Pancreas (tissue), 10 donors: ENCODE results near the gene RBMS1. TPM values are rescaled to one million over a fixed set of nuclear protein-coding genes. Genes with fewer than 3 reads are reported as not detected.

Source experiments
- ATAC-seq, 4 donors: fragments of 200-7000 bp; cut with Tn5 transposase; one replicate each; pipeline versions ENCODE4 v1.8.0 to v1.9.1; 2020; ENCODE audit warnings: mild to moderate bottlenecking in 4 of 4, moderate library complexity in 4 of 4
- DNase-seq, 6 donors: peaks; one replicate each; pipeline ENCODE4 v3.0.0-alpha.2; 2020
- FAIRE-seq: peaks from 2 replicates; lab custom pipeline; 2012; peaks lifted over from hg19 to GRCh38; lab: Jason Lieb, UNC
- H3K27ac ChIP-seq, 4 donors: fragments of 200-600 bp; sonication (generic); 1 replicate in 3 of 4; 2 replicates in 1 of 4; pipeline versions ENCODE4 v1.5.0 to v1.8.0; 2020
- H3K27me3 ChIP-seq, 4 donors: fragments of 200-600 bp; one replicate each; pipeline ENCODE4 v1.8.0; 2021
- H3K36me3 ChIP-seq, 3 donors: fragments of 200-600 bp; sonication (generic) in 1 of 3; one replicate each; pipeline versions ENCODE4 v1.5.0 to v1.8.0; 2020 to 2021
- H3K4me1 ChIP-seq, 3 donors: fragments of 200-600 bp; one replicate each; pipeline ENCODE4 v1.8.0; 2021
- H3K4me3 ChIP-seq, 4 donors: fragments of 200-600 bp; sonication (generic) in 2 of 4; one replicate each; pipeline versions ENCODE4 v1.5.0 to v1.8.0; 2020 to 2021
- H3K9me3 ChIP-seq, 4 donors: fragments of 200-600 bp; one replicate each; pipeline ENCODE4 v1.8.0; 2021
- WGBS, 2 donors: extraction: QIAGEN DNeasy Blood & Tissue Kit; methylation state at CpG; one replicate each; pipeline ENCODE4 v1.1.7; 2013; 5-methylcytosine and 5-hydroxymethylcytosine counted together
- intact Hi-C, 3 donors: fragments of 100-400 bp; cut with DNase I; formaldehyde crosslinking; loops; one replicate each; pipeline versions ENCODE4 v1.11.1 to v1.14.2; 2022
- polyA plus RNA-seq, 2 donors: library from polyadenylated mRNA; stranded (reverse); fragments of 200-250 nt; gene quantifications; one replicate each; pipeline ENCODE4 v1.2.3, GENCODE V29; 2013
- total RNA-seq, 6 donors: library from RNA; stranded (reverse); fragmentation: NEBNext Ultra II Directional in 4 of 6; extraction: Animal tissue kit (Norgen Biotek cat#: 25700) in 4 of 6; gene quantifications; one replicate each; pipeline versions ENCODE4 v1.2.1 to v1.2.4, GENCODE V29; 2021 to 2023
- TF ChIP-seq, protein P1 (sequence below), 4 donors: fragments of 200-600 bp; sonication (generic) in 3 of 4; IDR thresholded peaks; one replicate each; pipeline versions ENCODE4 v1.5.0 to v1.8.0; 2021; ENCODE audit warnings: antibody characterized with exemption in 4 of 4
- donor health status: healthy with polysubstance abuse.
- donor health status: DM: no; HTN: no; CAD: no; lungs with moderate emphysema.
- donor health status: DM: no; HTN: no; CAD: no.
- donor health status: control.
- donor health status: control.
- donor health status: Bipolar disorder and iron deficiency.
- donor health status: DM: yes; HTN: yes; CAD: no.
- donor health status: DM: no; HTN: no; CAD: no.
- donor health status: DM: no; HTN: no; CAD: no.
- donor health status: DM: yes; HTN: yes; CAD: no.

Gene RBMS1
- total and polyA plus RNA-seq, 8 donors, result 6.3 to 26.1 (median 8.7) TPM

GRCh38 chr2:160392201-160392600, 101.4 kb downstream of the RBMS1 start:
- WGBS, 2 donors, result 91 to 98% methylated on average over 3 of the region's 3 CpGs

GRCh38 chr2:160390544-160391455, 102.8 kb downstream of the RBMS1 start:
- TF ChIP-seq, protein P1, sequence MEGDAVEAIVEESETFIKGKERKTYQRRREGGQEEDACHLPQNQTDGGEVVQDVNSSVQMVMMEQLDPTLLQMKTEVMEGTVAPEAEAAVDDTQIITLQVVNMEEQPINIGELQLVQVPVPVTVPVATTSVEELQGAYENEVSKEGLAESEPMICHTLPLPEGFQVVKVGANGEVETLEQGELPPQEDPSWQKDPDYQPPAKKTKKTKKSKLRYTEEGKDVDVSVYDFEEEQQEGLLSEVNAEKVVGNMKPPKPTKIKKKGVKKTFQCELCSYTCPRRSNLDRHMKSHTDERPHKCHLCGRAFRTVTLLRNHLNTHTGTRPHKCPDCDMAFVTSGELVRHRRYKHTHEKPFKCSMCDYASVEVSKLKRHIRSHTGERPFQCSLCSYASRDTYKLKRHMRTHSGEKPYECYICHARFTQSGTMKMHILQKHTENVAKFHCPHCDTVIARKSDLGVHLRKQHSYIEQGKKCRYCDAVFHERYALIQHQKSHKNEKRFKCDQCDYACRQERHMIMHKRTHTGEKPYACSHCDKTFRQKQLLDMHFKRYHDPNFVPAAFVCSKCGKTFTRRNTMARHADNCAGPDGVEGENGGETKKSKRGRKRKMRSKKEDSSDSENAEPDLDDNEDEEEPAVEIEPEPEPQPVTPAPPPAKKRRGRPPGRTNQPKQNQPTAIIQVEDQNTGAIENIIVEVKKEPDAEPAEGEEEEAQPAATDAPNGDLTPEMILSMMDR (IDR thresholded peaks at IDR 0.05), result no peak
- no peaks in the 10 kb centered on the region for H3K36me3 ChIP-seq
- H3K27ac ChIP-seq, result no peak overlapping the region
- no peaks in the 10 kb centered on the region for H3K27me3 ChIP-seq
- FAIRE-seq, result no peak
- DNase-seq, result no peak
- intact Hi-C loops, result no loop called here
- no peaks in the 10 kb centered on the region for H3K4me1 ChIP-seq
- no peaks in the 10 kb centered on the region for H3K9me3 ChIP-seq
- ATAC-seq, result peak in 1 of 4 donors; percentile 46
- 79 to 82% methylated on average over 7 of the region's 7 CpGs for WGBS, 2 donors
- no peak overlapping the region for H3K4me3 ChIP-seq

More at GRCh38 chr2:160392201-160392600, 101.4 kb downstream of the RBMS1 start:
- ATAC-seq, result no peak
- H3K36me3 ChIP-seq, result no peaks in the 10 kb centered on the region
- no peaks in the 10 kb centered on the region for H3K4me1 ChIP-seq
- TF ChIP-seq, protein P1 (IDR thresholded peaks at IDR 0.05), result no peak
- FAIRE-seq, result no peak
- no peaks in the 10 kb centered on the region for H3K9me3 ChIP-seq
- H3K27ac ChIP-seq, result no peak overlapping the region
- H3K4me3 ChIP-seq, result no peak overlapping the region
- no peaks in the 10 kb centered on the region for H3K27me3 ChIP-seq
- DNase-seq, result no peak
- intact Hi-C loops, result no loop called here

DNA sequence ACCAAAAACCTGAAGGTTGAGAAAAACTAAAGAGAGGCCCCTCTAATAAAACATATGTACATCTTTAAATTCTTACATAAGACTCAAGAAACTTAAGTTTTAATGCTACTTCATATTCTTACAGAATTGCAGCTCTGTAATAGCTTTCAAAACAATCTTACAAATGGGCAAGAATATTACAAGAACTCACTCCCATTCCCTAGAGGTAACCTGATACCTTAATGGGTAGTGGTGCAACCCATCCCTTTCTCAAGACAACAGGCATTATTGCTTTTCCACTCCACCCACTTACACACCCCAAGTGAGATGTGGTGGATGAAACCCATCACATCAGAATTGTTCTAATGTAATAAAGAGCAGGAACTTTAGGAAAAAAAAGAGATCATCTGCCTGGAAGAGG, 103.7 kb downstream of the RBMS1 start:
- TF ChIP-seq, protein P1 (IDR thresholded peaks at IDR 0.05), result no peak
- no peak overlapping the region for H3K4me3 ChIP-seq
- intact Hi-C loops, result no loop called here
- no peaks in the 10 kb centered on the region for H3K36me3 ChIP-seq
- DNase-seq (no peak), FAIRE-seq (no peak), ATAC-seq (no peak)
- H3K4me1 ChIP-seq, result no peaks in the 10 kb centered on the region
- no peak overlapping the region for H3K27ac ChIP-seq
- no peaks in the 10 kb centered on the region for H3K27me3 ChIP-seq
- H3K9me3 ChIP-seq, result no peaks in the 10 kb centered on the region

- no peaks in the 10 kb centered on the region for H3K4me1 ChIP-seq
- DNase-seq, result no peak
- H3K36me3 ChIP-seq, result no peaks in the 10 kb centered on the region
- no peak for FAIRE-seq
- no peaks in the 10 kb centered on the region for H3K27me3 ChIP-seq
- peak overlapping the region in 1 of 4 donors; percentile 17 for H3K27ac ChIP-seq
- intact Hi-C loops, result no loop called here
- TF ChIP-seq, protein P1 (IDR thresholded peaks at IDR 0.05), result no peak
- no peaks in the 10 kb centered on the region for H3K9me3 ChIP-seq
- peak in 3 of 4 donors; percentile 35 to 67 (median 67) for ATAC-seq
- whole genome bisulfite sequencing, 2 donors, result 82 to 83% methylated on average over 12 of the region's 12 CpGs
- no peak overlapping the region for H3K4me3 ChIP-seq
Measured at GRCh38 chr2:160388464-160389263, 104.9 kb downstream of the RBMS1 start.
